HG02973 (cell line): ENCODE data around the gene SLC44A1.

ENCODE experiments used
- ATAC-seq: cut with Tn5 transposase; IDR thresholded peaks from one replicate; pipeline ENCODE4 v1.9.1; 2021; ENCODE audit warnings: moderate library complexity; ENCODE audit not compliant: unreplicated experiment

The SLC44A1 gene

DNA sequence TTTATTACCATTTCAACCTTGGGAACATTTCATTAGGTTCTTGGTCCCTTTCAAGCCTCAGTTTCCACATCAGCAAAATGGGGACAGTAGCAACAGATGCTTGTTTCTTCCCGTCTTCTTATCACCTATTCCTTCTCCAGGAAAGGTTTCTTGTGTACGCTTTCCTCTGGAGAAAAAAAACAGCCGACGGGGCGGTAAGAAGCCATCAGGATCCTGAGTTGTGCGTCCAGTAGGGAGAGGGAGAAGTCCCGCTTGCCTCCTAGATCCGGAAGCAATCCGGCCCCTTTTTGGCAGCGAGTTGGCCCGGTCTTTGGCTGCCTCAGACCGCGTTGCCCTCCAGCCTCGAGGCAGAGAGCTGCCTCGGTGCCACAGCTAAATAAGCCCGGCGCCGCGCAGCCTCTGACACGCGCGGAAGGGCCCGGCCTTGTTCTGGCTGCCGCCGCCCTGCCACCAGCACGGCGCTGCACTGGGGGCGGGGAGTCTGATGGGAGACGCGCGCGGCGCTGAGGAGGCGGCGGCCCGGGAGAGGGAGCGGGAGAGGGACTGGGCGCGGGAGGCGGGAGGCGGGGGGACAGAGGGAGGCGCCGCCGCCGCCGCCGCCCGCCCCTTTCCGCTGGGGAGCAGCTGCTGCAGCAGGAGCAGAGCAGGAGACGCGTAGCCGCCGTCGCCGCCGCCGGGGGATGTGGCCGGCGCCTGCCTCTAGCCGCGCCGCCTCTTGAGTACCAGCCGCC lies at the start of gene SLC44A1:
SLC44A1 (plus strand) TSS at position 649 of the 731 bp plus-strand sequence. CDS start 218 bp downstream, outside the sequence.
- ATAC-seq = peak; percentile 86

DNA sequence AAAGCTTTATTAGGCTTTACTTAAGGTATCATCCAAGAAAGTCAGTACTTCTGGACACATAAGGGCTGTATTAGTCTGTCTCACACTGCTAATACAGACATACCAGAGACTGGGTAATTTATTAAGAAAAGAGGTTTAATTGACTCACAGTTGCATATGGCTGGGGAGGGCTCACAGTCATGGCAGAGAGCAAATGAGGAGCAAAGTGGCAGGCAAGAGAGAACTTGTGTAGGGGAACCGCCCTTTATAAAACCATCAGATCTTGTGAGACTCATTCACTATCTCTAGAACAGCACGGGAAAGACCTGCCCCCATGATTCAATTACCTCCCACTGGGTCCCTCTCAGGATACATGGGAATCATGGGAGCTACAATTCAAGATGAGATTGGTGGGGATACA lies 49.2 kb upstream of the SLC44A1 start:
- no peak for ATAC-seq

DNA sequence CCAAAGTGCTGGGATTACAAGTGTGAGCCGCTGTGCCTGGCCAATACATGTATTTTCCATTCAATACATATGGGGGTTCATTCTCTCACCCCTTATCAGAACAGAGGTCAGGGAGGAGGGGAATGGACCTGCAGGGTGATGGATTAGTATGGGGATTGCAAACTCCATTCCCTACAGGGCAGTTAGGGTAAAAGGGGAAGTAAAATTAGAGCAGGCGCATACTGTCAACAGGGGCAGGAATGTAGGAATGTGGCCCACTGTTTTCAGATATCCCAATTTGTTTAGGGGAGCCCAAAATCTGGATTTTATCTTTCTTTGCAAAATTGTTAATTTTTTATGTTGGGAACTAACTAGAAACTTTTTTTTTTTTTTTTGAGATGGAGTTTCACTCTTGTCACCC lies 46.4 kb upstream of the SLC44A1 start:
- no peak for ATAC-seq

DNA sequence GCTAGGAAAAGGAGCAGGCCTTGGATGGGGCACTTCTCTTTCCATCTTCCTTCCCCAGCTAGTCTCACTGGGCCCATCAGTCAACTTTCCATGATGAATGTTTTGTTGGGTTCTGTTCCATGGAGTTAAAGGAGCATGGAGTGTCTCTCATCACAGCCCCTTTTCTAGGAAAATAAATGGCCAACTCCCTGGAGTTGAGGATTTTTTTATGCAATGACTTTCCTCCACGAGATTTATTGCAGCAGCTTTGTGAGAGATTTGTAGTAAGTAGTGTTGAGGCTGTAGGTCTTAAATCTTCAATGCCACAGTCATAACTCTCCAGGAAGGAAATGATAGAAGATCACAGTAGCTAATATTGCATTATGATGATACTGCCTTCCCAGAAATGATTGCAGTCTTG lies 45.6 kb upstream of the SLC44A1 start:
- no peak for ATAC-seq

DNA sequence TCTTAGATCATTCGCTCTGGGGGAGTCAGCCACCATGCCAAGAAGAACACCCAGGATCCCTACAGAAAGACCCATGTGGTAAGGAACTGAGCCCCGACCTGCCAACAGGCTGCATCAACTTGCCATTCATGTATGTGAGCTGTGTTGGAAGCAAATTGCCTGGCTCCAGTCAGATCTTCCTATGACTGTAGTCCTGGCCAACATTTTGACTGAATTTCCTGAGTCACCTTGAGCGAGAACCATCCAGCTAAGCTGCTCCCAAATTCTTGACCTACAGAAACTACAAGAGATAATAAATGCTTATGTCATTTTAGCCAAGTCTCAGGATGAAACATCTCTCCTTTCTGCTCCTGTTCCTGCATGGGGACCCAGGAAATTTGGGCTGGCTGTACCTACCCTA lies 40.0 kb upstream of the SLC44A1 start:
- ATAC-seq = no peak

- ATAC-seq = no peak
Observed at GRCh38 chr9:105205787-105206495, 38.5 kb upstream of the SLC44A1 start.

DNA sequence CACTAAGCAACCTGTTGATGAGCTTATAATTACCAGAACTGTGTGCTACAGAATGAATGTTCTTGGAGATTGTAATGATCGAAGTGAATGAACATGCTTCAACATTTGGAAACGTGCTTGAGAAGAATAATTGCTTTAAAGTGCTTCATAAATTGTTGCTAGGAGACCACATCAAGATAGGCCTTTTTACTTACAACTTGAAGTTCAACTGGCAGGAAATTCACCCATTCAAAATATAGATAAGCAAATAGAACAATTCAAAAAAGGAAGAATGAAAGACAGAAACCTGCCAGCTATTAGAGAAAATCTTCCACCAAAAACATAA lies 38.0 kb upstream of the SLC44A1 start:
- ATAC-seq = no peak

GRCh38 chr9:105206821-105207699 lies 37.4 kb upstream of the SLC44A1 start:
- ATAC-seq = no peak

- ATAC-seq = no peak
Observed at GRCh38 chr9:105216440-105217178, 27.8 kb upstream of the SLC44A1 start.

GRCh38 chr9:105218673-105219072 lies 25.8 kb upstream of the SLC44A1 start:
- ATAC-seq = no peak

GRCh38 chr9:105219291-105219805 lies 25.1 kb upstream of the SLC44A1 start:
- no peak for ATAC-seq

DNA sequence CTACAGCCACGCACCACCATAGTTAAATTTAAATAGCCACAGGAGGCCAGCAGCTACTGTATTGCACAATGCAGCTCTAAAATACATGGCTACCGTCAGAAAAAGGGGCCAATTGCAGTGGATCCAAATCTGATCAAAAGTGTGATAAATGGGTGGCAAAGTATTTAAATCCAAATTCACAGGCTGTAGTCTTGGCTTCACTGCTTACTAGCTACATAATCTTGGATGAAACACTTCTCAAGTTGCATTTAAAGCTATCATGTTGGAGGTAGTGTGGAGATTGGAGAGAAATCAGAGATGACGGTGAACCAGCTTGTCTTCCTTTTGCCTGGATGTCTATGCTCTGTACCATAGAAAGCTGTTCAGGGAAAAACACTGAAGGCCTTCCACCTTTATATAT lies 24.0 kb upstream of the SLC44A1 start:
- ATAC-seq = no peak

- ATAC-seq = no peak
Observed at GRCh38 chr9:105223544-105224140, 20.8 kb upstream of the SLC44A1 start.

DNA sequence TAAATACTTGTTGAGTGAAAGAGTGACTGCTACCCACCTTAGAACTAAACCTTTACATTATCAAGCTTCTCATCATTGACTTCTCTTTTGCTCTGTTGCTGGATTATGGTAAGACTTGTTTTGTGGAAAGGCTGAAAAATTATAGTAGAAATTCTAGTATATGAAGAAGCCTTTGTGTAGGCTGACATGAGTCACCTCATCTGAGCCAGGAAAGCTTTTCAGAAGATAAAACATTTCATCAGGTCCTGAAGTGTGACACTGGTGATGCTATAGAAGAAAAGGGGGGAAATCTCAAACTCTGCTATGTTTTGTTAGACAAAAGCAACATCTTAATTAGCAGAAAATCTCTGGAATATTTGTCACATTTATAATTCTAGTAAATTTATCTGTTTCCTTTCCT lies 18.4 kb upstream of the SLC44A1 start:
- ATAC-seq = no peak

- no peak for ATAC-seq
Observed at GRCh38 chr9:105232207-105232606, 12.2 kb upstream of the SLC44A1 start.

- ATAC-seq = no peak
Observed at GRCh38 chr9:105233873-105234272, 10.6 kb upstream of the SLC44A1 start.

GRCh38 chr9:105236261-105236660 lies 8.2 kb upstream of the SLC44A1 start:
- no peak for ATAC-seq

DNA sequence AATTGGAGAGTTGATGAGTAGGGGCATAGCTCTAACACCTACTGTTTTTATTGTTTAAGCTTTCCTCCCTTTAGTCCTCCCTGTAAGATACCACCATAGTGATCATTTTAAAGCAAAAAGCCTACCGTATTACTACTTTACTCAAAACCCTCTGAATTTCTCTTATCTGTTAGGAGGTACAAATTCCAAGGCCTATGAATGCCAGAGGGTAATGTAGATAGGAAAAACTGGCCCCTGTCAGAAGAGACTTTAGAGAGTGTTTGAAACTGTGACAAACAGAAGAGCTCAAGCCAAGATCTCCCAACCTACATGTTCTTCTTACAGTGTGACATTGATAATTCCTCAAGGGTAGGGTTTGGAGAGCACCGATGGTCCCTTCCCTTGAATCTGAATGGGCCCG lies 7.2 kb upstream of the SLC44A1 start:
- no peak for ATAC-seq

- no peak for ATAC-seq
Observed at GRCh38 chr9:105238302-105238701, 6.1 kb upstream of the SLC44A1 start.

DNA sequence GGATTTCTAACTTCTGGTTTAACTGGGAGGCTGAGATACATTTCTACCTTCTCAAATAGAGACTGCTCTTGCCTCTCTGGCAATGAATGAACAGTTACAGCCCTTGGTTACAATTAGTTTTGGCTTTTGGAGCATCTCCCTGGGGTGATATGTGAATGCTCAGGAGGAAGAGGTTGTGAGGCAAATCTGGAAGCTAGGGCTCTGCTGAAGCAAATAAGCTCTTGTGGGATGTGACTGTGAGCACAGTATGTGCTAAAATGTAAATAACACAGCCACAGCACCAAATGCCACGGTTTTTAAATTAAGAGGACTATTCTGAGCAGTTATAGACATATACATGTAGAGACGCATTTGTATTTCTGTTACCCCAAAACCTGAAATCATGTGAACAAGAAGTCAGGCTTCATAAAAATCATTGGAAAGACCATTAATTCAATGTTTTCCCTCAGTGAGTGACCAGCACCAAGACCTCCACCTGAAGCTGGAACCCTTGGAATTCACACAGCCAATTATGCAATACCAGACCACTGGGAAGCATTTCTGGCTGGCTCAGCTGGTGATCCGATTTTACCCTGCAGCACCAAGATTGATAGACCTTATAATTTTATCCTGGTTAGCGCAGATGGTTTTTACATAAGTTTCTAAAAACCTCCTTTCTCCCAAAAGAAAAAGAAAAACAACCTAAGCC lies 3.0 kb upstream of the SLC44A1 start:
- ATAC-seq = no peak
